Pancreas (tissue), 10 donors: ENCODE measurements around the gene METTL27. TPM values are rescaled to one million over a fixed set of nuclear protein-coding genes. Genes with fewer than 3 reads are reported as not detected.
A peak's percentile ranks its signal among the peaks of the same experiment; 100 is the strongest.
"Not testable (repeated sequence)": the region's sequence is repeated elsewhere in the genome, so short reads cannot be mapped to it uniquely, and the experiment has no call there.

Experiments used
- ATAC-seq, 4 donors: fragments of 200-7000 bp; cut with Tn5 transposase; one replicate each; pipeline versions ENCODE4 v1.8.0 to v1.9.1; 2020; ENCODE audit warnings: mild to moderate bottlenecking in 4 of 4, moderate library complexity in 4 of 4
- DNase-seq, 6 donors: peaks; one replicate each; pipeline ENCODE4 v3.0.0-alpha.2; 2020
- FAIRE-seq: peaks from 2 replicates; lab custom pipeline; 2012; peaks lifted over from hg19 to GRCh38; lab: Jason Lieb, UNC
- H3K27ac ChIP-seq, 4 donors: fragments of 200-600 bp; sonication (generic); 1 replicate in 3 of 4; 2 replicates in 1 of 4; pipeline versions ENCODE4 v1.5.0 to v1.8.0; 2020
- H3K27me3 ChIP-seq, 4 donors: fragments of 200-600 bp; one replicate each; pipeline ENCODE4 v1.8.0; 2021
- H3K36me3 ChIP-seq, 3 donors: fragments of 200-600 bp; sonication (generic) in 1 of 3; one replicate each; pipeline versions ENCODE4 v1.5.0 to v1.8.0; 2020 to 2021
- H3K4me1 ChIP-seq, 3 donors: fragments of 200-600 bp; one replicate each; pipeline ENCODE4 v1.8.0; 2021
- H3K4me3 ChIP-seq, 4 donors: fragments of 200-600 bp; sonication (generic) in 2 of 4; one replicate each; pipeline versions ENCODE4 v1.5.0 to v1.8.0; 2020 to 2021
- H3K9me3 ChIP-seq, 4 donors: fragments of 200-600 bp; one replicate each; pipeline ENCODE4 v1.8.0; 2021
- CTCF ChIP-seq, 4 donors: fragments of 200-600 bp; sonication (generic) in 3 of 4; IDR thresholded peaks; one replicate each; pipeline versions ENCODE4 v1.5.0 to v1.8.0; 2021; ENCODE audit warnings: antibody characterized with exemption in 4 of 4
- WGBS, 2 donors: extraction: QIAGEN DNeasy Blood & Tissue Kit; methylation state at CpG; one replicate each; pipeline ENCODE4 v1.1.7; 2013; 5-methylcytosine and 5-hydroxymethylcytosine counted together
- intact Hi-C, 3 donors: fragments of 100-400 bp; cut with DNase I; formaldehyde crosslinking; loops; one replicate each; pipeline versions ENCODE4 v1.11.1 to v1.14.2; 2022
- polyA plus RNA-seq, 2 donors: library from polyadenylated mRNA; stranded (reverse); fragments of 200-250 nt; gene quantifications; one replicate each; pipeline ENCODE4 v1.2.3, GENCODE V29; 2013
- total RNA-seq, 6 donors: library from RNA; stranded (reverse); fragmentation: NEBNext Ultra II Directional in 4 of 6; extraction: Animal tissue kit (Norgen Biotek cat#: 25700) in 4 of 6; gene quantifications; one replicate each; pipeline versions ENCODE4 v1.2.1 to v1.2.4, GENCODE V29; 2021 to 2023
- donor health status: healthy with polysubstance abuse.
- donor health status: DM: no; HTN: no; CAD: no; lungs with moderate emphysema.
- donor health status: DM: no; HTN: no; CAD: no.
- donor health status: control.
- donor health status: control.
- donor health status: Bipolar disorder and iron deficiency.
- donor health status: DM: yes; HTN: yes; CAD: no.
- donor health status: DM: no; HTN: no; CAD: no.
- donor health status: DM: no; HTN: no; CAD: no.
- donor health status: DM: yes; HTN: yes; CAD: no.

Gene METTL27
- total and polyA plus RNA-seq, 8 donors: 3.0 to 11.2 (median 5.5) TPM

- no peak for FAIRE-seq
- Histone ChIP-seq H3K27ac (no peak overlapping the region), H3K9me3 (no peaks in the 10 kb centered on the region), H3K4me3 (no peak overlapping the region), H3K36me3 (no peaks in the 10 kb centered on the region), H3K4me1 (no peaks in the 10 kb centered on the region), H3K27me3 (no peaks in the 10 kb centered on the region)
- no peak for TF ChIP-seq CTCF (IDR thresholded peaks at IDR 0.05)
- DNase-seq: no peak
- no peak for ATAC-seq
- 74 to 80% methylated on average over 5 of the region's 5 CpGs for WGBS, 2 donors
- intact Hi-C loops: no loop called here
These were observed 45.4 kb upstream of the METTL27 start for GRCh38 chr7:73887762-73888161.

- H3K4me3 ChIP-seq: no peak overlapping the region
- H3K4me1 ChIP-seq: no peaks in the 10 kb centered on the region
- no peaks in the 10 kb centered on the region for H3K27me3 ChIP-seq
- WGBS, 2 donors: 58 to 60% methylated on average over 17 to 25 of the region's 25 CpGs
- H3K27ac ChIP-seq: no peak overlapping the region
- no peaks in the 10 kb centered on the region for H3K36me3 ChIP-seq
- no peak for FAIRE-seq
- no peaks in the 10 kb centered on the region for H3K9me3 ChIP-seq
- DNase-seq: no peak
- intact Hi-C loops: no loop called here
- no peak for TF ChIP-seq CTCF (IDR thresholded peaks at IDR 0.05)
- peak in 3 of 4 donors; percentile 47 to 56 (median 54) for ATAC-seq
These were observed 43.9 kb upstream of the METTL27 start for GRCh38 chr7:73885975-73886798.

- FAIRE-seq (no peak), DNase-seq (no peak), ATAC-seq (no peak)
- Histone ChIP-seq H3K27ac (no peak overlapping the region), H3K4me1 (no peaks in the 10 kb centered on the region), H3K9me3 (no peaks in the 10 kb centered on the region), H3K4me3 (no peak overlapping the region), H3K36me3 (no peaks in the 10 kb centered on the region), H3K27me3 (no peaks in the 10 kb centered on the region)
- 84 to 95% methylated on average over 3 of the region's 3 CpGs for WGBS, 2 donors
- no peak for TF ChIP-seq CTCF (IDR thresholded peaks at IDR 0.05)
- intact Hi-C loops: no loop called here
These were observed 43.2 kb upstream of the METTL27 start for GRCh38 chr7:73885433-73885974.

GRCh38 chr7:73884867-73885422 lies 42.6 kb upstream of the METTL27 start:
- DNase-seq, H3K9me3 ChIP-seq, H3K27me3 ChIP-seq, intact Hi-C loops, FAIRE-seq, H3K36me3 ChIP-seq, H3K4me1 ChIP-seq, ATAC-seq, H3K4me3 ChIP-seq, H3K27ac ChIP-seq: not testable (repeated sequence)
- 92 to 94% methylated on average over 3 of the region's 3 CpGs for WGBS, 2 donors

- FAIRE-seq (no peak), DNase-seq (no peak), ATAC-seq (no peak)
- WGBS, 2 donors: 73 to 86% methylated on average over 3 of the region's 3 CpGs
- Histone ChIP-seq H3K27me3 (no peaks in the 10 kb centered on the region), H3K4me1 (no peaks in the 10 kb centered on the region), H3K9me3 (no peaks in the 10 kb centered on the region), H3K36me3 (no peaks in the 10 kb centered on the region), H3K27ac (no peak overlapping the region), H3K4me3 (no peak overlapping the region)
- no peak for TF ChIP-seq CTCF (IDR thresholded peaks at IDR 0.05)
- intact Hi-C loops: no loop called here
These were observed 39.7 kb upstream of the METTL27 start for GRCh38 chr7:73882047-73882402.
